CD4-positive, alpha-beta memory T cell (primary cell): Measurements from ENCODE around the gene ZNF830. TPM values are rescaled to one million over a fixed set of nuclear protein-coding genes. Genes with fewer than 3 reads are reported as not detected.

Source experiments
- CTCF ChIA-PET: fragments of 350-600 bp; sonication (Branson Sonifier 250); formaldehyde crosslinking; loops from one replicate; lab custom pipeline; 2021; ENCODE audit warnings: inconsistent platforms; ENCODE audit not compliant: partially characterized antibody; lab: Charles Lee
- POLR2A ChIA-PET: fragments of 350-600 bp; sonication (Branson Sonifier 250); formaldehyde crosslinking; loops from one replicate; lab custom pipeline; 2021; ENCODE audit not compliant: partially characterized antibody; lab: Charles Lee
- DNase-seq, 5 donors: peaks; one replicate each; pipeline versions ENCODE4 v3.0.0 to v3.0.0-alpha.2; 2020 to 2022; ENCODE audit warnings: mixed read lengths in 1 of 5
- H3K27ac ChIP-seq: one replicate; pipeline ENCODE4 v1.7.0; 2013; ENCODE audit warnings: low read depth, low read length
- H3K27me3 ChIP-seq: 2 replicates; pipeline ENCODE4 v1.7.0; 2013; ENCODE audit warnings: mild to moderate bottlenecking, low read length, moderate library complexity; ENCODE audit not compliant: insufficient read depth
- H3K36me3 ChIP-seq: 2 replicates; pipeline ENCODE4 v1.7.0; 2013; ENCODE audit warnings: mild to moderate bottlenecking, low read length, moderate library complexity; ENCODE audit not compliant: insufficient read depth
- H3K4me1 ChIP-seq: 2 replicates; pipeline ENCODE4 v1.7.0; 2013; ENCODE audit warnings: mild to moderate bottlenecking, low read length, moderate library complexity; ENCODE audit not compliant: insufficient read depth
- H3K4me3 ChIP-seq, 2 donors: one replicate each; pipeline ENCODE4 v1.7.0; 2013; ENCODE audit warnings: low read length in 2 of 2, mild to moderate bottlenecking in 1 of 2
- H3K9me3 ChIP-seq, 2 donors: one replicate each; pipeline ENCODE4 v1.7.0; 2013; ENCODE audit warnings: low read length in 2 of 2, control low read depth in 1 of 2; ENCODE audit not compliant: control insufficient read depth in 1 of 2
- H3K27ac Mint-ChIP-seq, 7 donors: one replicate each; pipeline ENCODE4 v1.8.0; 2020 to 2021; ENCODE audit warnings: mixed read lengths in 7 of 7, mild to moderate bottlenecking in 6 of 7, inconsistent platforms in 3 of 7, moderate library complexity in 3 of 7
- H3K27me3 Mint-ChIP-seq, 2 donors: one replicate each; pipeline ENCODE4 v1.8.0; 2020 to 2021; ENCODE audit warnings: mixed read lengths in 2 of 2
- H3K36me3 Mint-ChIP-seq, 2 donors: one replicate each; pipeline ENCODE4 v1.8.0; 2020 to 2021; ENCODE audit warnings: mixed read lengths in 2 of 2, inconsistent platforms in 1 of 2, mild to moderate bottlenecking in 1 of 2
- H3K4me1 Mint-ChIP-seq, 4 donors: one replicate each; pipeline ENCODE4 v1.8.0; 2020 to 2021; ENCODE audit warnings: mixed read lengths in 4 of 4, mild to moderate bottlenecking in 1 of 4
- H3K4me3 Mint-ChIP-seq, 8 donors: one replicate each; pipeline ENCODE4 v1.8.0; 2020 to 2021; ENCODE audit warnings: mixed read lengths in 8 of 8, mild to moderate bottlenecking in 7 of 8, moderate library complexity in 6 of 8, inconsistent platforms in 3 of 8
- H3K9me3 Mint-ChIP-seq, 8 donors: one replicate each; pipeline ENCODE4 v1.8.0; 2020 to 2021; ENCODE audit warnings: mixed read lengths in 8 of 8, mild to moderate bottlenecking in 5 of 8, inconsistent platforms in 3 of 8, moderate library complexity in 1 of 8
- intact Hi-C: fragments of 100-400 bp; cut with micrococcal nuclease; formaldehyde crosslinking; loops from one replicate; pipeline ENCODE4 v1.15.1; 2023
- polyA plus RNA-seq, 2 donors: library from polyadenylated mRNA; unstranded; fragments of 300-500 nt; fragmentation: Illumina TruSeq; gene quantifications; one replicate each; pipeline ENCODE4 v1.2.3, GENCODE V29; 2021
- total RNA-seq, 2 experiments: library from RNA; stranded (reverse); gene quantifications; one replicate each; pipeline ENCODE4 v1.2.3, GENCODE V29; 2021

ZNF830 gene, protein sequence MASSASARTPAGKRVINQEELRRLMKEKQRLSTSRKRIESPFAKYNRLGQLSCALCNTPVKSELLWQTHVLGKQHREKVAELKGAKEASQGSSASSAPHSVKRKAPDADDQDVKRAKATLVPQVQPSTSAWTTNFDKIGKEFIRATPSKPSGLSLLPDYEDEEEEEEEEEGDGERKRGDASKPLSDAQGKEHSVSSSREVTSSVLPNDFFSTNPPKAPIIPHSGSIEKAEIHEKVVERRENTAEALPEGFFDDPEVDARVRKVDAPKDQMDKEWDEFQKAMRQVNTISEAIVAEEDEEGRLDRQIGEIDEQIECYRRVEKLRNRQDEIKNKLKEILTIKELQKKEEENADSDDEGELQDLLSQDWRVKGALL
- 10 to 100 TPM; 41.0 to 44.0 TPM for total RNA-seq
- 10 to 100 TPM; 16.7 to 24.3 TPM for polyA plus RNA-seq

DNA sequence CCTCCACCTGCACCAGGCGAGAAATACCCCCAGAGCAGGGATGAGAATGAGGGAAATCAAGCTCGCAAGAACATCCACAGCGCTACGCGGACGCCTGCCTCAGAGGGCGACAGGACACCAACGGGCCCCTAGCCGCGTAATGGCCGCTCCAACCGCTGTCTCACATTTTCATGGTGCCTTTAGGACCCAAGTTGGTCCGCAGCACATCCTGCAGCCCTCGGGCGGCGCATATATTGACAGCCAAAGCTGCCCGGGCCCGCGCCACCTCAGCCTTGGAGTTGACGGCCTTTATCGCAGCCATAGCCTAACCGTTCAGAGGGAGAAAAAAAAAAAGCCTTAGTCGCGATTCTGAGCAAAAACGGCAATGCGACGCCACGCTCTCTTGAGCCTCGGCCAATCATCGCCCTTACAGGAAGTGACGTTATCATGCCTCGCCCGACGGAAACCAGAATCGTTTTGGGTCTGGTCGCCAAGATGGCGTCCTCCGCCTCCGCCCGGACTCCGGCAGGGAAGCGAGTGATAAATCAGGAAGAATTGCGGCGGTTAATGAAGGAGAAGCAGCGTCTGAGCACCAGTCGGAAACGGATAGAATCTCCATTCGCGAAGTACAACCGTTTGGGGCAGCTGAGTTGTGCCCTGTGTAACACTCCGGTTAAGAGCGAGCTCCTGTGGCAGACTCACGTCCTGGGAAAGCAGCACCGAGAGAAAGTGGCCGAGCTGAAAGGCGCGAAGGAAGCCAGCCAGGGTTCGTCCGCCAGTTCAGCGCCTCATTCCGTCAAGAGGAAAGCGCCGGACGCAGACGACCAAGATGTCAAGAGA lies at the start of gene ZNF830, which contains the start of gene CCT6B:
TSS of gene ZNF830 (plus strand) at position 448 of the 819 bp plus-strand sequence. CDS start at position 475, 27 bp downstream.
TSS of gene CCT6B (minus strand) at position 368 of the 819 bp plus-strand sequence. CDS start at position 301, 67 bp downstream.
- ChIA-PET CTCF (interaction anchor here (1.1 to 1.2 kb wide), 3 partner anchors 35 to 803 kb away, joined by 3 to 6 read pairs (median 5); no protein-coding TSS in a partner anchor), POLR2A (interaction anchor here (0.6 to 2.5 kb wide), 17 partner anchors 9 to 625 kb away, joined by 3 to 43 read pairs (median 4); partner anchors contain the start of genes LIG3 and RFFL)
- Histone ChIP-seq H3K9me3 (no peaks in the 10 kb centered on the region), H3K4me1 (peaks cover 20% of the 10 kb centered on the region), H3K27me3 (no peaks in the 10 kb centered on the region), H3K27ac (peak within 1 kb of the TSS; percentile 86), H3K4me3 (peak within 1 kb of the TSS; percentile 82 to 84), H3K36me3 (peaks cover 24% of the 10 kb centered on the region)
- Mint-ChIP-seq H3K4me1 (peaks cover 17 to 38% (median 27%) of the 10 kb centered on the region in 4 donors), H3K36me3 (peaks cover 22 to 33% of the 10 kb centered on the region in 2 donors), H3K9me3 (peaks cover 0 to 5% (median 0%) of the 10 kb centered on the region in 8 donors), H3K27ac (peak within 1 kb of the TSS; percentile 97 to 100 (median 100)), H3K27me3 (peaks cover 0 to 4% of the 10 kb centered on the region in 2 donors), H3K4me3 (peak within 1 kb of the TSS; percentile 100)
- peak; percentile 90 to 95 (median 92) for DNase-seq
- intact Hi-C loops = loop anchor here (1.0 kb wide), 4 partner anchors 19 to 848 kb away; partner anchors contain the start of genes LIG3, RFFL and TAF15

DNA sequence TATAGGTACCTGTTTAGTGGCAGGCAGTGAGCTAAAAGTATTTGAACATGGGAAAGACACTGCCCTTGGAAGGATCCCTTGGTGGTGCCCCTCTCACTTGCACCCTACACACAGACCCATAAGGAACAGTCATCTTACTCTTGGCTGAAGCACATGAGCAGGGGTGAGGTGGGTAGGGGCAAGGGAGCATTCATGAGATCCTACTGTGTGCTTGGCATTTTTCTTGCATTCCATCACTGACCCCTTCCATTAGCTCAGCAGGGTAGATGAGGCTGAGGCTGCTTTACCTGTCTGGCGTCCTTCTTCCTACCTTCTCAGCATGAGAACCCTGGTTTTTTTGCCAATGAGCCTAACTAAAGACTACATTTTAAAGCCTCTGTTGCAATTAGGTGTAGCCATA lies 48.3 kb upstream of the ZNF830 start:
- Histone ChIP-seq H3K4me1 (no peaks in the 10 kb centered on the region), H3K27ac (no peak overlapping the region), H3K36me3 (no peaks in the 10 kb centered on the region), H3K27me3 (no peaks in the 10 kb centered on the region), H3K9me3 (no peaks in the 10 kb centered on the region), H3K4me3 (no peak overlapping the region)
- Mint-ChIP-seq H3K27ac (no peak overlapping the region), H3K36me3 (no peaks in the 10 kb centered on the region), H3K4me3 (no peak overlapping the region), H3K27me3 (peaks cover 3 to 6% of the 10 kb centered on the region in 2 donors), H3K9me3 (peaks cover 0 to 2% (median 0%) of the 10 kb centered on the region in 8 donors), H3K4me1 (no peaks in the 10 kb centered on the region)
- intact Hi-C loops = no loop called here
- POLR2A ChIA-PET = no interaction called here
- DNase-seq = no peak
- CTCF ChIA-PET = no interaction called here

DNA sequence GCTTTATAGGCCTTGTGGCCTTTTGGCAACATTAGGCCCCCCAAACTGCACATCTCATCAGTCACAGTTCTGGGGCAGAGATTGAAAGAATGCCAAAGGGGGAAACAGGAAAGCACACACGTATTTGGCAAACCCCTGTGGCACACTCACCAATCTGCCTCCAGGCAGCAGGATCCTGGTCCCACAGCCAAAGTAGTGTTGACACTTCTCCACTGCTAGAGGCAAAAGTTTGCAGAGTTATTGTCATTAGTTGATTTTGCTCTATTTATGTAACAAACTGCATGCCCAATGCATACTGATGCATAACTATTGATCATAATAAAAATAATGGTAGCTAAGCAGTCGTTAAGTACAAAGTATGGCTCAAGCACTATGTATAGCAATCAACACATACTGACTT lies 45.2 kb upstream of the ZNF830 start:
- ChIA-PET CTCF (interaction anchor here (0.8 kb wide), 1 partner anchor 27 kb away, joined by 3 read pairs; no protein-coding TSS in a partner anchor), POLR2A (no interaction called here)
- H3K9me3 ChIP-seq = no peaks in the 10 kb centered on the region
- H3K27me3 ChIP-seq = no peaks in the 10 kb centered on the region
- no peak for DNase-seq
- Mint-ChIP-seq H3K27me3 (peaks cover 3 to 5% of the 10 kb centered on the region in 2 donors), H3K27ac (no peak overlapping the region), H3K4me1 (no peaks in the 10 kb centered on the region), H3K9me3 (peaks cover 0 to 2% (median 0%) of the 10 kb centered on the region in 8 donors), H3K36me3 (no peaks in the 10 kb centered on the region), H3K4me3 (no peak overlapping the region)
- H3K4me3 ChIP-seq = no peak overlapping the region
- no peaks in the 10 kb centered on the region for H3K4me1 ChIP-seq
- H3K27ac ChIP-seq = no peak overlapping the region
- H3K36me3 ChIP-seq = no peaks in the 10 kb centered on the region
- intact Hi-C loops = no loop called here

DNA sequence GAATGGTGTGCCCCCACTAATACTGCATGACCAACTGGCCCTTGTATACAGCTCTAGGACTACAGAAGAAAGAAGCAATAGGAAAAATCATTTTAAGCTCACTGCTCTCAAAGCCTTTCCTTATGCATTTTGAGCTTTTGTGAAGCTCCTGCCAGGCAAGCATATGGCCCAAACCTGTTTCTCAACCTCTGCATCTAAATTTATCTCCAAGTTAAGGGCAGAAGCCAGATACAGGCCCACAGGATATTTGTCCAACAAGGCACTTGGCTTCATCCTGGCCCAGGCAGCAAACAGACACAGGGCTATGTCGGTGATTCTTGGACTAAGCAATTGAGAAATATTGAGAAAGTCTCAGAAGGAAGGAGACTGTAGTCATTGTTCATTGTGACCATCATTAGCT lies 44.0 kb upstream of the ZNF830 start:
- H3K4me1 Mint-ChIP-seq = no peaks in the 10 kb centered on the region
- Histone ChIP-seq H3K27me3 (no peaks in the 10 kb centered on the region), H3K36me3 (no peaks in the 10 kb centered on the region), H3K4me3 (no peak overlapping the region), H3K4me1 (no peaks in the 10 kb centered on the region), H3K9me3 (no peaks in the 10 kb centered on the region), H3K27ac (no peak overlapping the region)
- H3K27ac Mint-ChIP-seq = no peak overlapping the region
- peaks cover 1 to 5% of the 10 kb centered on the region in 2 donors for H3K27me3 Mint-ChIP-seq
- no peak for DNase-seq
- intact Hi-C loops = no loop called here
- POLR2A ChIA-PET = no interaction called here
- H3K36me3 Mint-ChIP-seq = no peaks in the 10 kb centered on the region
- H3K4me3 Mint-ChIP-seq = no peak overlapping the region
- H3K9me3 Mint-ChIP-seq = peaks cover 0 to 2% (median 0%) of the 10 kb centered on the region in 8 donors
- CTCF ChIA-PET = no interaction called here

DNA sequence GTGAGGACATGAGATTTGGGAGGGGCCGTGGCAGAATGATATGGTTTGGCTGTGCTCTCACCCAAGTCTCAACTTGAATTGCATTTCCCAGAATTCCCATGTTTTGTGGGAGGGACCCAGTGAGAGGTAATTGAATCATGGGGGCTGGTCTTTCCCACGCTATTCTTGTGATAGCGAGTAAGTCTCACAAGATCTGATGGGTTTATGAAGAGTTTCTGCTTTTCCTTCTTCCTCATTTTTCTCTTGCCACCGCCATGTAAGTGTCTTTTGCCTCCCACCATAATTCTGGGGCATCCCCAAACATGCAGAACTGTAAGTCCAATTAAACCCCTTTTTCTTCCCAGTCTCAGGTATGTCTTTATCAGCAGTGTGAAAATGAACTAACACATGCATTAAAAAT lies 40.7 kb upstream of the ZNF830 start:
- H3K9me3 Mint-ChIP-seq = no peaks in the 10 kb centered on the region
- ChIA-PET CTCF (no interaction called here), POLR2A (no interaction called here)
- Histone ChIP-seq H3K36me3 (no peaks in the 10 kb centered on the region), H3K4me3 (no peak overlapping the region), H3K4me1 (no peaks in the 10 kb centered on the region), H3K27ac (no peak overlapping the region), H3K9me3 (no peaks in the 10 kb centered on the region), H3K27me3 (no peaks in the 10 kb centered on the region)
- no peak overlapping the region for H3K27ac Mint-ChIP-seq
- no peaks in the 10 kb centered on the region for H3K4me1 Mint-ChIP-seq
- no peaks in the 10 kb centered on the region for H3K36me3 Mint-ChIP-seq
- no peak for DNase-seq
- intact Hi-C loops = no loop called here
- no peak overlapping the region for H3K4me3 Mint-ChIP-seq
- H3K27me3 Mint-ChIP-seq = peaks cover 0 to 1% of the 10 kb centered on the region in 2 donors

DNA sequence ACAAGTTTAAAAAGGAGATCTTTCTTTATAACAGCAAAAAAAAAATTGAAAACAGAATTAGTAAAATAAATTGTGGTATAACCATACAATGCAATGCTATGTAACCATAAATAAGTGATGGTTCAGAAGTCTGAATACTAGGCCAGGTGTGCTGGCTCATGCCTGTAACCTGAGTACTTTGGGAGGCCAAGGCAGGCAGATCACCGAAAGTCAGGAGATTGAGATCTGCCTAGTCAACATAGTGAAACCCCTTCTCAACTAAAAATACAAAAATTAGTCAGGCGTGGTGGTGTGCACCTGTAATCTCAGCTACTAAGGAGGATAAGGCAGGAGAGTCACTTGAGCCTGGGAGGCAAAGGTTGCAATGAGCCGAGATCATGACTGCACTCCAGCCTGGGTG lies 34.7 kb upstream of the ZNF830 start:
- ChIA-PET CTCF (no interaction called here), POLR2A (no interaction called here)
- no peaks in the 10 kb centered on the region for H3K4me1 ChIP-seq
- no peaks in the 10 kb centered on the region for H3K27me3 Mint-ChIP-seq
- no peaks in the 10 kb centered on the region for H3K4me1 Mint-ChIP-seq
- no peaks in the 10 kb centered on the region for H3K27me3 ChIP-seq
- H3K9me3 ChIP-seq = no peaks in the 10 kb centered on the region
- no peak overlapping the region for H3K27ac Mint-ChIP-seq
- H3K27ac ChIP-seq = no peak overlapping the region
- DNase-seq = no peak
- no peak overlapping the region for H3K4me3 ChIP-seq
- H3K36me3 ChIP-seq = no peaks in the 10 kb centered on the region
- intact Hi-C loops = no loop called here
- no peak overlapping the region for H3K4me3 Mint-ChIP-seq
- no peaks in the 10 kb centered on the region for H3K9me3 Mint-ChIP-seq
- H3K36me3 Mint-ChIP-seq = peaks cover 3 to 4% of the 10 kb centered on the region in 2 donors

DNA sequence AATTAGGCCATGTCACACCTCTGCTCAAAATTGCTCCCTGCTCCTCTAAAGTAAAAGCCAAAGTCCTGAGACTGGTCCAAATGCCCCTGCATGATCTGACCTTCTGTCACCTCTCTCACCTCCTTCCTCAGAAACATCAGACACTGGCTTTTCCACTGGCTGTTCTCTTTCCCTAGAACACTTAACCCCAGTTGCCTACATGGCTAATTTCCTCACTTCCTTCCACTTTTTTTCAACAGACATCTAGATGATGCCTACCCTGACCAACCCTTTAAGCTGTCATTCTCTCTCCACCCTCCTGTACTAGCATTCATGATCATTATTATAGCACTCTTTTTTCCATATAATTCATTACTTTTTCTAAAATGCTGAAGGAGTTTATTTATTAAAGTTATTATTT lies 31.1 kb upstream of the ZNF830 start:
- no peaks in the 10 kb centered on the region for H3K4me1 ChIP-seq
- ChIA-PET POLR2A (no interaction called here), CTCF (no interaction called here)
- H3K9me3 ChIP-seq = no peaks in the 10 kb centered on the region
- no peak overlapping the region for H3K4me3 ChIP-seq
- no peak for DNase-seq
- intact Hi-C loops = no loop called here
- Mint-ChIP-seq H3K4me3 (no peak overlapping the region), H3K27ac (peak overlapping the region in 1 of 7 donors; percentile 13), H3K27me3 (peaks cover 0 to 1% of the 10 kb centered on the region in 2 donors), H3K36me3 (peaks cover 3 to 4% of the 10 kb centered on the region in 2 donors), H3K9me3 (no peaks in the 10 kb centered on the region), H3K4me1 (no peaks in the 10 kb centered on the region)
- no peak overlapping the region for H3K27ac ChIP-seq
- no peaks in the 10 kb centered on the region for H3K27me3 ChIP-seq
- H3K36me3 ChIP-seq = no peaks in the 10 kb centered on the region
